GM20431 (cell line): ENCODE data around the gene LPP.

Source experiments
- in situ Hi-C: fragments of 300-500 bp; cut with MseI, MboI; formaldehyde crosslinking; loops from one replicate; pipeline ENCODE4 v1.15.0; 2020; ENCODE audit warnings: low sequenced_read_pairs; ENCODE audit not compliant: unreplicated experiment

The LPP gene

GRCh38 chr3:188316021-188316722 is 162.2 kb downstream of the LPP start:
- in situ Hi-C loops = no loop called here

GRCh38 chr3:188316723-188317070 is 162.7 kb downstream of the LPP start:
- in situ Hi-C loops = no loop called here

GRCh38 chr3:188319569-188319968 is 165.6 kb downstream of the LPP start:
- in situ Hi-C loops = no loop called here

- in situ Hi-C loops = no loop called here
Measured at GRCh38 chr3:188320757-188321156, 166.8 kb downstream of the LPP start.

DNA sequence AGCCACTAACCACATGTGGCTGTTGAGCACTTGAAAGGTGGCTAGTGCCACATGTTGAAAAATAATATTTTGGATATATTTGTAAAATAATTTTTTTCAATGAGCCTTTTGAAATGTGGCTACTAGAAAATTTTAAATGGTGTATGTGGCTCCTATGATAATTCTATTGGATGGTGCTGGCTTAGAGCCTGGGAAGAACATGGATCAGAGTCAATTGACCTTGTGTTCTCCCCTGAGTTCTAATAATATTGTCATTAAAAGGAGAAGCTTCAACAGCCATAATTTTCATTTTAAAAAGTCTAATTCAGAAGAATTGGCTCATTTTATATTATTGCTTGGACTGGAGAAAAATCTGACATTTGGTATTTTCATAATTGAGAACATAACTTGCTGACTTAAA is 167.3 kb downstream of the LPP start:
- in situ Hi-C loops = no loop called here

DNA sequence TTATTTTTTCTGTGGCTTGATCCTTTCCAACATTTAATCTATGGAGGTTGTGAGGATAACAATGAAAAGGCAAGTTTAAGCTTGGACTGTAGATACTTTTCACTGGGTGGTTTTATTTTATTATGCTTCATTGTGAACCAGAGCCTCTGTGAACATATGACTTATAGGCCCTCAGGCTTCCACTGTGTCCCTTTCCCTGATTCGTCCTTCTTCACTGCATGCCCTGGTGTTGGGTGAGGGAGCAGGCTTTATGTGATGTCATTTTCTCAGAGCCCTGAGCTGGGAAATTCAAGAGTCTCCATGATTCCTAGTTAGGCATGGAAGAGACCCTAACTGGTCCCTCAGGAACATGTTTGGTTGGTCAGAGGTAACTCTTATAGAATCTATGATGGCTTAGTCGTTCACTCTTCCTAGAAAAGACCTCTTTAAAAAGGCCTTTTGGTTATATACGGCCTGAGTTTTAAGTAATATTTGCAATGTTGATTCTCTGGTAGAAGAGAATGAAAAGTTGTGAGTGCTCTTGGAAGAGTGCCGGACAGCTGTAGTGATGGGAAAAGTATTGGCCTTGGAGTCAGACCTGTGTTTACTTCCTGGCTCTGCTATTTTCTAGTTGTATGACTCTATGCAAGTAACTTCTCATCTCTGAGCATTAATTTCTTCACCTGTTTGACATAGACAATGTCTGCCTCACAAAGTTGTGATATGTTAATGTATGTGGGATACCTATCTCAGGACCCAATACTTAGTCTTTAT is 168.4 kb downstream of the LPP start:
- in situ Hi-C loops = no loop called here

- in situ Hi-C loops = no loop called here
Measured at GRCh38 chr3:188323067-188323842, 169.3 kb downstream of the LPP start.

GRCh38 chr3:188326111-188326510 is 172.2 kb downstream of the LPP start:
- in situ Hi-C loops = no loop called here

GRCh38 chr3:188326968-188327367 is 173.0 kb downstream of the LPP start:
- in situ Hi-C loops = no loop called here

- in situ Hi-C loops = no loop called here
Measured at GRCh38 chr3:188327433-188327832, 173.5 kb downstream of the LPP start.

- in situ Hi-C loops = no loop called here
Measured at GRCh38 chr3:188330138-188330537, 176.2 kb downstream of the LPP start.

- in situ Hi-C loops = no loop called here
Measured at GRCh38 chr3:188331166-188331565, 177.2 kb downstream of the LPP start.

GRCh38 chr3:188332085-188332484 is 178.1 kb downstream of the LPP start:
- in situ Hi-C loops = no loop called here

DNA sequence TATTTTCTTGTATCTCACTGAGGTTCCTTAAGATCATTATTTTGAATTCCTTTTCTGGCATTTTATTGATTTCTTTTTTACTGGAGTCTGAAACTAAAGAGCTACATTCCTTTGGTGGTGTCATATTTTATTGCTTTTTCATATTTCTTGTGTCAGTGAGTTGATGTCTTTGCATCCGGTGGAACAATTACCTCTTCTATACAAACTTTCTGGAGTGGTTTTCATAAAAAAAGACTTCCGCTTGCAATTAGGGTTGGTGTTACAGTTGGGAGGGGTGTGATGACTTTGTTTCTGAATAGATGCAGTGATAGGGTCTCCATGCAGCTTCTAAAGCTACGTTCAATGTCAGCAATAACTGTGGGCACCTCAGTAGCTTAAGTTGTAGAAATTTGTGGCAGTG is 181.7 kb downstream of the LPP start:
- in situ Hi-C loops = no loop called here

DNA sequence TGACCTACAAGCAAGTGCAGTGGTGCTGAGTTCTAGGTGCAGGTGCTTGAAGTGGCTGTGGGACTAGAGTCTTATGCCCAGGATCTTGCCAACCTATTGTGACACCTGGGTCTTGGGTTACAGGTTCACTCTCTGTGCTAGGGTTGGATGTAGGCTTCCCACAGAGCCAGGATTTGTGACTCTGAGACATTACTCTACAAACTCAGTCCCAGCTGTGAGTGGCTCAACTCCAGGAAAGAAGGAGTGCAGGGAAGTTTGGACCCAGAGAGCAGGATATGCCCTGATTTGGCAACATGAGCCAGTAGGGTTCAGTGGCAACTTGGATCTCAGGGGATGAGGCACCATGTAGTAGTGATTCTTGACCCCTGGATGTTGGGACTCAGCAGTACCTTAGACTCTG is 182.2 kb downstream of the LPP start:
- in situ Hi-C loops = no loop called here

- in situ Hi-C loops = no loop called here
Measured at GRCh38 chr3:188337232-188337631, 183.3 kb downstream of the LPP start.

- in situ Hi-C loops = no loop called here
Measured at GRCh38 chr3:188338086-188338485, 184.1 kb downstream of the LPP start.

GRCh38 chr3:188339410-188340295 is 185.7 kb downstream of the LPP start:
- in situ Hi-C loops = no loop called here

- in situ Hi-C loops = no loop called here
Measured at GRCh38 chr3:188341501-188341900, 187.5 kb downstream of the LPP start.
